OCI-M2 (cell line): Measurements from ENCODE around the gene PIP5K1C.
"Not testable (repeated sequence)": the region's sequence is repeated elsewhere in the genome, so short reads cannot be mapped to it uniquely, and the experiment has no call there.

Source experiments
- DNase-seq: peaks from one replicate; lab custom pipeline; 2025; ENCODE audit not compliant: unreplicated experiment; lab: John Stamatoyannopoulos, UW

PIP5K1C gene

DNA sequence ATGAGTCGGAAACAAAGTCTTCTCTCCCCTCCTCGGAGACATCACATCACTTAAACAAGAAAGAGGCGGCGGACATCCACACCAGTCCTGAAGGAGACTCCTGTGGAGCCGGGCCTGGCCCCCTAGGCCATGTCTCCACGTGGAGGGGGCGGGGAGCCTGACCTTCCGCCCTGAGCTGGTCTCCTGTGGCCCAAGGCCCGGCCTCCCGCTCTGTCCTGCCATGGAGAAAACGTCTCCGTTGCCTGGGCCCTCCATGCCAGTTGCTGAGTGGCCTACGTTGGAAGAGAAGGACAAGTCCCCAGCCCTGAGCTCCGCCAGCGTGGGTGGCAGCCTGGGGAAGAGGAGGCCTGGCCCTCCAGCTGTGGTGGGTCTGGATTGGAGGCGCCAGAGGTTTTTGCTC, 68.2 kb downstream of the PIP5K1C start:
- no peak for DNase-seq

DNA sequence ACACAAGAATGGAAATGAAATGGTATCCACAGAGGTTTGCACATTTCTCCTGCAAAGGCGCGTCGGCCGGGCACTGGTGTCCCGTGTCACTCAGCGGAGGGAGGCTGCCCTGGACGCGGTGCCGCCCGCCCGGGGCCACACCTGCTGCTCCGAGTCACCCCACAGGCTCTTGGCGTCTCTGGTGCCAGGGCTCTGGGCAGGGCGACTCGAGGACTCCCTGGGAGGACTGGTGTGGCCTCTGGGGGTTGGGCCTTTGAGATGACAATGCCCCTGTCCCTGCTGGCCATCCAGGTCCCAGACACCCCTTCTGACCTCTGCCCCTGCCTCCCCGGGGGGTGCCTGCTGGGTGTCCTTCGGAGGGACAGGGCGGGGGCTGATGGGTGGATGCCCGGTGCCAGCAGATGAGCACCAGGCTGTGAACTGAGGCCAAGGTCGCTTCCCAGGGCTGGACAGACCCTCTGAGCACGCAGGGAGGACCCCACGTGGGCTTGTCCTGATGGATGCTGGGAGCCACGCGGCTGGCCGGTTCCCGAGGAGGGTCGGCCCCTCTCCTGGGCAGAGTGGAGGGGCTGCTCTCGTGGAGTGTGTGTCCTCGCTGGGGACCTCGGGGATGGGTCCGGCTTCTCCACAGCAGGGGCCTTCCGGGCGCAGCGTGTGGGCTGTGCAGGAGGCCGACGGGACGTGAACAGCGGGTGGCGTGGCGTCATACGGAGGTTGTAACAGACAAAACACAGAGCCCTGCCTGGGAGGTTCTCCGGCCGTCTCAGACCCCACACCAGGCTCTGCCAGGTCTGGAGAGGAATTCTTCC, 69.0 kb downstream of the PIP5K1C start:
- no peak for DNase-seq

DNA sequence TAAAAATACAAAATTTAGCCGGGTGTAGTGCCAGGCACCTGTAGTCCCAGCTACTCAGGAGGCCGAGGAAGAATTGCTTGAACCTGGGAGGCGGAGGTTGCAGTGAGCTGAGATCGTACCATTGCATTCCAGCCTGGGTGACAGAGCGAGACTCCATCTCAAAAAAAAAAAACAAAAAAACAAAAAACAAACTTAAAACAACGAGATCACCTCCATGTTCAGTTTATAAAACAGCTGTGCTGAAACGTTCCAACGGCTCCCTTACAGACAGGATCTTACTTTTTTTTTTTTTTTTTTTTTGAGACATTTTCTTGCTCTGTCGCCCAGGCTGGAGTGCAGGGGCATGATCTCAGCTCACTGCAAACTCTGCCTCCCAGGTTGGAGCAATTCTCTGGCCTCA, 71.5 kb downstream of the PIP5K1C start:
- not testable (repeated sequence) for DNase-seq

- DNase-seq: no peak
These were observed 72.9 kb downstream of the PIP5K1C start for GRCh38 chr19:3627351-3627723.

GRCh38 chr19:3626473-3627350, 73.6 kb downstream of the PIP5K1C start, which contains the start of gene CACTIN:
CACTIN (minus strand) TSS chr19:3626790; CDS start chr19:3626762, 28 bp downstream.
- DNase-seq: peak; percentile 72

GRCh38 chr19:3625996-3626472, 74.2 kb downstream of the PIP5K1C start:
- DNase-seq: no peak

DNA sequence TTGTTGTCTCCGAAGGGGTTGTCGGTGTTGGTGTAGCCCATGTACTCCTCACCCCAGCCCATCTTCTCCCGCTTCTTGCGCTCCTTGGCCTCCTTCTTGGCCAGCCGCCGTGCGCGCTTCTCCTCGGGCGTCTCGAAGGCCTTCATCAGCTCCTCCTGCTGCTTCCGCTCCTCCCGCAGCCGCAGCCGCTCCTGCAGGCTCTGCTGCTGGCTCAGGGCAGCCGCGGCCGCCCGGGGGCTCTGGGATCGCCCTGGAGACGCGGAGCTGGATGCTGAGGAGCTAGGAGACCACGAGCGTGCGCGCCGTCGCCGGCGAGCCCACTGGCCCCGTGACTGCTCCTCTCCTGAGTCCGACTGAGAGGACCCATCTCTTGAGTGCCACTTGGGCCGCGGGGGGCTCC, 76.6 kb downstream of the PIP5K1C start:
- DNase-seq: no peak

DNA sequence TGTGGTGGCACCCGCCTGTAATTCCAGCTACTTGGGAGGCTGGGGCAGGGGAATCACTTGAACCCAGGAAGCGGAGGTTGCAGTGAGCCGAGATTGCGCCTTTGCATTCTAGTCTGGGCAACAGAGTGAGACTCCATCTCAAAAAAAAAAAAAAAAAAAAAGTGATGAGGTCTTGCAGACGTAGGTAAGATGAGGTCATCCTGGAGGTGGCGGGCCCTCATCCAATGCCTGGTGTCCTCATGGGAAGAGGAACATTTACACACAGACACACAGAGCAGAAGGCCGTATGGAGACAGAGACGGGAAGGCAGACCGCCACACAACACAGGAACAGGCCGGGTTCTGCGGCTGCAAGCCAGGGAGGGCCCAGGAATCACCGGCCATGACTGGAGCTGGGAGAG, 78.0 kb downstream of the PIP5K1C start:
- no peak for DNase-seq

DNA sequence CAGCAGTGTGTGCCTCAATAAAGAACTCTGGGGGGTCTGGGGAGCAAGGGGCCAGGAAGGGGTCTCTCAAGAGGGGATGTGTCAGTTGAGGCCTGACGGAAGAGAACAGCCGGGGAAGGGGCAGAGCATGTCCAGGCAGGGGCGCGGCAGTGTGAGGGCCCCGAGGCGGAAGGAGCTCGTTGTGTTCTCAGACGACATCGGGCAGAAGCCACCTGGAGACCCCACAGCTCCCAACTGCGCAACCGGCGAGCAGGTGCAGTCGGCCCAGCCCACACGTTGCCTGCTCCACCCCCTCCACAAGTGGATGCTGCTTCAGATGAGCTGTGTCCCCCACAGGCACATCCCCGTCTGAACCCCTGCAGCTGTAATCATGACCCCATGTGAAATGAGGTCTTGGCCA, 78.6 kb downstream of the PIP5K1C start:
- no peak for DNase-seq

DNA sequence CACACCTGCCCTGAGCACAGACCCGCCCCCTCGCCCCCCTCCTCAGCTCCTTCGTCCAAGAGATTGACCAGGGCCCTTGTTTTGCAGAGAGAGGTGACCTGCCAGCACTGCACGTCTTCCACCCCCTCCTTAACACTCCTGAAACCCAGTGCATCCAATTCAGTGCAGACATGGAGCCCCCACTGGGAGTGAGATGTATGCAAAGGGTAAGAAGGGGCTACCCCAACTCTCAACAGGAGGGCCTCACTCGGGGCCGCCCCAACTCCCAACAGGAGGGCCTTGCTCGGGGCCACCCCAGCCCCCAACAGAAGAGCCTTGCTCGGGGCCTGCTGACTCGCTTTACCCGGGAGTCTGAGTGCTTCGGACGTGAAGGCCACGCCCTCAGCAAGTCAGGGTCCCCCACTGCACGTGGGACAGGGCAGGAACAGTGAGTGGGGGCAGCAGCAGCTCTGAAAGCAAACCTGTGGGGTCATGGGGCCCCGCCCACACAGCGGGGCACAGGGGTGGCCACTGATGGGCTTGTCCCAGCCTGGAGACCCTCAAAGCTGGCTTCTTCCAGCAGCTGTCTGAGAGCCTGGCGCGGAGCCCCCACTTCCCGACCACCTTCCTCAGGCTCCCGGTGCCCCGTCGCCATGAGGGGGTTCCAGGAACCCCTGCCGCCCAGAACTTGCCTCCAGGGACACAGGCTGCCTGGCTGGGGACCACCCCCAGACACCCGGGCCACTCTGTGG, 79.3 kb downstream of the PIP5K1C start:
- DNase-seq: no peak

- DNase-seq: no peak
These were observed 80.0 kb downstream of the PIP5K1C start for GRCh38 chr19:3620145-3620816.

DNA sequence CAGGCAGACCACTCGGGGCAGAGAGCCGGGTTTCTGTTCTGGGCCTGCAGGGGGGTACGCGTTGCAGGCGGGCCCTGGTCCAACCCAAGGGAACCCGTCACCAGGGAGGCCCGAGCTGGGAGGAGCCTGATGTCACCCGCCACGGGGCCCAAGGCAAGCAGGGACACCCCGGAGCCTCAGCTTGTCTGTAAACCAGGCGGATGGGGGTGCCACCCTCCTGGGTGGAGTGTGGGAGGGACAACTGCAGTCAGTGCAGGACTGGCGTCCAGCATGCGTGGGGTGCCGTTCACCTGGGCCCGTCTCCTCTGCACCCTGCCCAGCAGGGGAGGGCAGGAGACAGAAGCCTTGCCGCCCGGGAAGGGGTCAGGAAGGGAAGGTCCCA, 80.6 kb downstream of the PIP5K1C start:
- no peak for DNase-seq

DNA sequence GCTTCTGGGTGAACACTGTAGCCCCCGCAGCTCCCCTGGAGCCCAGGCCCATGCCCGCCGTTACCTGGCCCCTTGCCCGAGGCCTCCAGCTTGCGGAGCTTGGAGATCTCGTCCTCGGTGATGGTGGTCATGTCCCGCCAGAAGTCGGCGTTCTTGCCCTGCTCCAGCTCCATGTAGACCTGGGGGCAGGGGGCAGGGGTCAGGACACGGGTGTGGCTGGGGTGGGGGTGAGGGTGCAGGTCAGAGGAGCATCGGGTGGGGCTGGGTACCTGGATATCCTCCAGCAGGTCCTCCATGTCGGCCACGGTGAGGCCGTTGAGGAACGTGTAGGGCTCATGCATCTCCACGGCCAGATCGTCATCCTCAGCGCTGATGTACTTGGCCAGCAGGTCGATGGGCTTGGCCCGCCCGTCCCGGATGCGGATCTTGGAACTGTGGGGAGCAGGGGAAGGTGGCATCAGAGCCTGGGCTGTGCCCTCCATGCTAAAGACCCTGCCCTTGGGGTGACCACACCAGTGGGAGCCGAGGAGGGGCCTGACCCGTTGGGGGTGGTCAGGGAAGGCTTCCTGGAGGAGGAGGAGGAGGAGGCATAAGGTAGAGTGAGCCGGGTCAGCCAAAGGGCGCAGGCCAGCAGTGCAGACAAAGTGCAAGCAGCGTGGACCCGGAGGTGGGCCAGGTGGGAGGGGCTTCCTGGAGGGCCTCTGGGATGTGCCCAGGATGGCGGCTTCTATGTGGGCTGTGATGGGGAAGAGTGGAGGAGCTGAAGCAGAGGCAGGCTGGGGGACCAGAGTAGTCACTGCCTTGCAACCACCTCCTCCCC, 81.2 kb downstream of the PIP5K1C start:
- no peak for DNase-seq

DNA sequence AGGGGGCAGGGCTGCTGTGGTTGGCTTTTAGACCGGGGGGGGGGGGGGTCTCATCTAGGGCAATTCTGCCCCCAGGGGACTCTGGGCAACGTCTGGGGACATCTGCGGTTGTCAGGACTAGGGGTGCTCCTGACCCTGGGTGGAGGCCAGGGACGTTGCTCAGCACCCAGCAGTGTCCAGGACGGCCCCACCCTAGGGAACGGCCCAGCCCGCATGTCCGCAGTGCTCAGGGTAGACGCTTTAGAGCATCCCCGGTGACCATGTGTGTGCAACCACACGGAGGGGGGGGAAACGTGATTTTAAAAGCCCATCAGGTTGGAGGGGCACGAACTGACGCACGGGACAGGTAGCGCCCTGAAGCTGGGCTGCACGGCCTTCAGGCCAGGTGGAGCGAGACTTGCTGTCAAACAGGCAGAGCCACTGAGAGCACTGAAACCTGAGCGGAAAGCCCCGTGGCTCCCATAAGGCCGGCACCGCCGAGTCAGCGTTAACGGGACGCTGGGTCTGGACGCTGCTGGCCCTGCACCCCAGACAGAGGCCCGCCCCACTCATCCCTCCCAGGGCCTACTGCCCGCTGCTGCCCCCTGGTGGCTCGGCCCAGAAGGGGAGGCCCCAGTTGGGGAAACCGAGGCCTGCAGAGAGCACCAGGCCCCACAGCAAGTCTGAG, 82.0 kb downstream of the PIP5K1C start:
- no peak for DNase-seq

DNA sequence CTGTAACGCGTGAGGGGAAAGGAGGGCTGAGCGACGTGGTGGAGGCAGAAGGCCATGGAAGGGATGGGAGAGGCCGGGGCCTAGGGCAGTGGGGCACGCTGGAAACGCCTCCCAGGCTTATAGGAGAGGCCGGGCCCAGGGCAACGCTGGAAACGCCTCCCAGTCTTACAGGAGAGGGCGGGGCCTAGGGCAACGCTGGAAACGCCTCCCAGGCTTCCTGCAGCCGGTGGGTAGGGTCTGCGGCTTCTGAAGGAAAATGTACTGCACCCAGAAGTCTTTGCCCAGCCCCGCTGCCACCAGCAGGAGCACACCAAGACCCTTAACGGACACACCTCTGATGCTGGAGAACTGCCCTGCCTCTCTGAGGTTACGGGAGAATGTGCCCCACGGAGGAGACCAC, 82.8 kb downstream of the PIP5K1C start:
- no peak for DNase-seq

GRCh38 chr19:3615524-3616135, 84.6 kb downstream of the PIP5K1C start:
- DNase-seq: no peak

- DNase-seq: no peak
These were observed 85.3 kb downstream of the PIP5K1C start for GRCh38 chr19:3614858-3615505.

- no peak for DNase-seq
These were observed 86.2 kb downstream of the PIP5K1C start for GRCh38 chr19:3613818-3614661.
